ENCODE results near the gene CELA3B.
"Not testable (repeated sequence)": the region's sequence is repeated elsewhere in the genome, so short reads cannot be mapped to it uniquely, and the experiment has no call there.

CELA3B gene

GRCh38 chr1:21976703-21977239 is at the start of gene CELA3B:
Gene CELA3B, plus strand, starts transcription at chr1:21977022. Its CDS starts 18 bp downstream, at chr1:21977040.
- DNase-seq, result not testable (repeated sequence)

GRCh38 chr1:21927533-21928237 is 49.1 kb upstream of the CELA3B start:
- DNase-seq, result no peak

- no peak for DNase-seq
These were observed 46.7 kb upstream of the CELA3B start for GRCh38 chr1:21930080-21930571.

- DNase-seq, result no peak
These were observed 46.1 kb upstream of the CELA3B start for GRCh38 chr1:21930629-21931170.

GRCh38 chr1:21931171-21932093 is 45.4 kb upstream of the CELA3B start:
- no peak for DNase-seq

GRCh38 chr1:21932127-21932526 is 44.7 kb upstream of the CELA3B start:
- no peak for DNase-seq

GRCh38 chr1:21933397-21934248 is 43.2 kb upstream of the CELA3B start:
- no peak for DNase-seq

GRCh38 chr1:21935393-21935804 is 41.4 kb upstream of the CELA3B start:
- DNase-seq, result no peak

- no peak for DNase-seq
These were observed 40.9 kb upstream of the CELA3B start for GRCh38 chr1:21935891-21936365.

GRCh38 chr1:21936366-21937031 is 40.3 kb upstream of the CELA3B start:
- peak; percentile 6 for DNase-seq

- DNase-seq, result no peak
These were observed 39.8 kb upstream of the CELA3B start, which contains the start of gene HSPG2 for GRCh38 chr1:21937034-21937371. Gene HSPG2, minus strand, starts transcription at chr1:21937310. Its CDS starts 93 bp downstream, at chr1:21937217.

- DNase-seq, result peak; percentile 45
These were observed 39.3 kb upstream of the CELA3B start for GRCh38 chr1:21937372-21938121.

- no peak for DNase-seq
These were observed 37.9 kb upstream of the CELA3B start for GRCh38 chr1:21938732-21939538.

- no peak for DNase-seq
These were observed 37.0 kb upstream of the CELA3B start for GRCh38 chr1:21939650-21940374.

- DNase-seq, result no peak
These were observed 36.3 kb upstream of the CELA3B start for GRCh38 chr1:21940492-21940891.

GRCh38 chr1:21941370-21941769 is 35.5 kb upstream of the CELA3B start:
- DNase-seq, result no peak

- no peak for DNase-seq
These were observed 34.4 kb upstream of the CELA3B start for GRCh38 chr1:21942464-21942863.

GRCh38 chr1:21942959-21943640 is 33.7 kb upstream of the CELA3B start:
- not testable (repeated sequence) for DNase-seq

- DNase-seq, result no peak
These were observed 32.1 kb upstream of the CELA3B start for GRCh38 chr1:21944733-21945073.
